HCEC 1CT (cell line): Measurements from ENCODE around the gene PFN1.

Experiments
- DNase-seq: peaks from one replicate; pipeline ENCODE4 v3.0.0-alpha.2; 2017

The PFN1 gene

GRCh38 chr17:4967539-4968485 lies 19.5 kb upstream of the PFN1 start, which contains the start of gene SPAG7:
Gene SPAG7 (minus strand): TSS chr17:4967817. CDS start chr17:4967804, 13 bp downstream.
- DNase-seq, result peak; percentile 95

- peak; percentile 100 for DNase-seq
Measured at GRCh38 chr17:4966844-4967538, 18.7 kb upstream of the PFN1 start.

GRCh38 chr17:4965311-4965986 lies 17.1 kb upstream of the PFN1 start:
- DNase-seq, result no peak

- no peak for DNase-seq
Measured at GRCh38 chr17:4960279-4960922, 12.1 kb upstream of the PFN1 start.

- DNase-seq, result no peak
Measured at GRCh38 chr17:4959261-4959965, 11.1 kb upstream of the PFN1 start.

GRCh38 chr17:4958102-4958501 lies 9.8 kb upstream of the PFN1 start:
- DNase-seq, result no peak

GRCh38 chr17:4956493-4957061 lies 8.2 kb upstream of the PFN1 start:
- DNase-seq, result peak; percentile 18

GRCh38 chr17:4955091-4955490 lies 6.8 kb upstream of the PFN1 start:
- no peak for DNase-seq

GRCh38 chr17:4953451-4953961 lies 5.2 kb upstream of the PFN1 start:
- DNase-seq, result peak; percentile 59

- DNase-seq, result no peak
Measured at GRCh38 chr17:4951486-4951885, 3.2 kb upstream of the PFN1 start.

- DNase-seq, result no peak
Measured at GRCh38 chr17:4950746-4951204, 2.4 kb upstream of the PFN1 start, which contains the start of gene ENO3. Gene ENO3 (plus strand): TSS chr17:4951119. CDS start chr17:4951830, 711 bp downstream.

GRCh38 chr17:4950075-4950745 lies 1.9 kb upstream of the PFN1 start:
- DNase-seq, result peak; percentile 60

- DNase-seq, result peak; percentile 65
Measured at GRCh38 chr17:4949321-4950074, 1.2 kb upstream of the PFN1 start.

GRCh38 chr17:4948931-4949320 lies 596 bp upstream of the PFN1 start:
- DNase-seq, result peak; percentile 92

- DNase-seq, result peak; percentile 43
Measured at GRCh38 chr17:4947411-4948165, 742 bp downstream of the PFN1 start.

GRCh38 chr17:4947010-4947410 lies 1.3 kb downstream of the PFN1 start:
- DNase-seq, result peak; percentile 16

- DNase-seq, result no peak
Measured at GRCh38 chr17:4946312-4946976, 1.9 kb downstream of the PFN1 start.

GRCh38 chr17:4945944-4946280 lies 2.4 kb downstream of the PFN1 start:
- no peak for DNase-seq
